IMR-90 (cell line): ENCODE results near the gene PTPRN2. TPM values are rescaled to one million over a fixed set of nuclear protein-coding genes. Genes with fewer than 3 reads are reported as not detected.

Experiments used
- ATAC-seq: fragments of 200-7000 bp; cut with Tn5 transposase; 2 replicates; pipeline ENCODE4 v1.9.1; 2020; ENCODE audit warnings: low read depth, mild to moderate bottlenecking, moderate library complexity
- BruUV-seq: library from RNA; stranded (reverse); fragments of 400-500 nt; replicated peaks from 2 replicates; lab custom pipeline; 2021; lab: Mats Ljungman, UMichigan
- CTCF ChIA-PET: fragments of 300-600 bp; formaldehyde crosslinking; extraction: SDS; loops from one replicate; lab custom pipeline; 2021; ENCODE audit warnings: antibody characterized with exemption; lab: Yijun Ruan, JAX
- POLR2A ChIA-PET: fragments of 300-600 bp; sonication (Branson Sonifier 250); formaldehyde crosslinking; loops from one replicate; lab custom pipeline; 2022; ENCODE audit warnings: antibody characterized with exemption; ENCODE audit not compliant: unreplicated experiment; lab: Charles Lee
- DNase-seq: peaks from one replicate; pipeline ENCODE4 v3.0.0; 2013
- H2AFZ ChIP-seq: replicated peaks from 2 replicates; pipeline ENCODE3; 2013; ENCODE audit warnings: low read length, mild to moderate bottlenecking; ENCODE audit not compliant: poor library complexity
- H2AK5ac ChIP-seq: 2 replicates; pipeline ENCODE4 v1.6.1; 2013; ENCODE audit warnings: low read depth, low read length, inconsistent platforms
- H2AK9ac ChIP-seq: replicated peaks from 2 replicates; pipeline ENCODE3; 2013; ENCODE audit warnings: mild to moderate bottlenecking, low read depth, low read length, moderate library complexity; ENCODE audit not compliant: poor library complexity
- H2BK120ac ChIP-seq: 2 replicates; pipeline ENCODE4 v1.6.1; 2013; ENCODE audit warnings: low read depth, low read length, inconsistent platforms
- H2BK15ac ChIP-seq: 3 replicates; pipeline ENCODE4 v1.6.1; 2013; ENCODE audit warnings: low read depth, low read length, inconsistent platforms
- H2BK20ac ChIP-seq: 2 replicates; pipeline ENCODE4 v1.6.1; 2013; ENCODE audit warnings: low read depth, mild to moderate bottlenecking, inconsistent platforms, low read length, moderate library complexity
- H2BK5ac ChIP-seq: 2 replicates; pipeline ENCODE4 v1.6.1; 2013; ENCODE audit warnings: mild to moderate bottlenecking, low read depth, low read length, inconsistent platforms; ENCODE audit not compliant: poor library complexity, severe bottlenecking
- H3K14ac ChIP-seq: replicated peaks from 2 replicates; pipeline ENCODE4 v1.6.1; 2013; ENCODE audit warnings: low read depth, low read length, inconsistent platforms
- H3K18ac ChIP-seq: 2 replicates; pipeline ENCODE4 v1.6.1; 2013; ENCODE audit warnings: low read depth, low read length, control low read depth
- H3K23ac ChIP-seq: 2 replicates; pipeline ENCODE4 v1.6.1; 2013; ENCODE audit warnings: low read depth, low read length, inconsistent platforms
- H3K27ac ChIP-seq: 2 replicates; pipeline ENCODE4 v1.5.1; 2013; ENCODE audit warnings: mild to moderate bottlenecking, control low read depth, low read length; ENCODE audit not compliant: insufficient read depth
- H3K27me3 ChIP-seq: 2 replicates; pipeline ENCODE4 v1.6.1; 2013; ENCODE audit warnings: low read length; ENCODE audit not compliant: control insufficient read depth, insufficient read depth
- H3K36me3 ChIP-seq: 2 replicates; pipeline ENCODE4 v1.6.1; 2013; ENCODE audit warnings: low read length, mixed read lengths; ENCODE audit not compliant: control insufficient read depth, insufficient read depth
- H3K4ac ChIP-seq: 2 replicates; pipeline ENCODE4 v1.6.1; 2013; ENCODE audit warnings: low read depth, low read length, inconsistent platforms
- H3K4me1 ChIP-seq: 2 replicates; pipeline ENCODE4 v1.6.1; 2013; ENCODE audit warnings: low read length, mixed read lengths; ENCODE audit not compliant: control insufficient read depth, insufficient read depth
- H3K4me2 ChIP-seq: 2 replicates; pipeline ENCODE4 v1.6.1; 2013; ENCODE audit warnings: low read depth, mild to moderate bottlenecking, control low read depth, low read length, moderate library complexity
- H3K4me3 ChIP-seq: 2 replicates; pipeline ENCODE4 v1.5.1; 2013; ENCODE audit warnings: low read depth, mild to moderate bottlenecking, control low read depth, low read length, moderate library complexity; ENCODE audit not compliant: insufficient read depth
- H3K56ac ChIP-seq: 2 replicates; pipeline ENCODE4 v1.6.1; 2013; ENCODE audit warnings: low read length, inconsistent platforms; ENCODE audit not compliant: insufficient read depth; ENCODE audit errors: extremely low read depth
- H3K79me1 ChIP-seq, 2 experiments: 2 replicates each; pipeline ENCODE4 v1.6.1; 2013; ENCODE audit warnings: low read length in 2 of 2, inconsistent platforms in 1 of 2, low read depth in 1 of 2
- H3K9ac ChIP-seq: 2 replicates; pipeline ENCODE4 v1.6.1; 2013; ENCODE audit warnings: low read depth, low read length, control low read depth
- H3K9me1 ChIP-seq: 2 replicates; pipeline ENCODE4 v1.6.1; 2013; ENCODE audit warnings: low read length, inconsistent platforms; ENCODE audit not compliant: insufficient read depth
- H3K9me3 ChIP-seq: 2 replicates; pipeline ENCODE4 v1.6.1; 2013; ENCODE audit warnings: low read length; ENCODE audit not compliant: control insufficient read depth, insufficient read depth
- H4K20me1 ChIP-seq: 2 replicates; pipeline ENCODE4 v1.6.1; 2013; ENCODE audit warnings: low read length, inconsistent platforms; ENCODE audit not compliant: insufficient read depth
- H4K5ac ChIP-seq: 2 replicates; pipeline ENCODE4 v1.6.1; 2013; ENCODE audit warnings: mild to moderate bottlenecking, low read depth, low read length, control low read depth
- H4K8ac ChIP-seq, 2 experiments: 2 replicates each; pipeline ENCODE4 v1.6.1; 2013; ENCODE audit warnings: low read depth in 2 of 2, low read length in 2 of 2, control low read depth in 1 of 2, inconsistent platforms in 1 of 2
- H4K91ac ChIP-seq: 2 replicates; pipeline ENCODE4 v1.6.1; 2013; ENCODE audit warnings: low read depth, low read length, inconsistent platforms; ENCODE audit not compliant: insufficient read depth
- BHLHE40 ChIP-seq: fragments of 150-350 bp; IDR thresholded peaks from 2 replicates; pipeline ENCODE4 v1.6.1; 2016; ENCODE audit warnings: mild to moderate bottlenecking, low read depth, low read length
- CEBPB ChIP-seq: IDR thresholded peaks from 2 replicates; pipeline ENCODE4 v1.6.1; 2012; ENCODE audit warnings: low read depth, low read length, improper control_type of control experiment
- CHD1 ChIP-seq: IDR thresholded peaks from 2 replicates; pipeline ENCODE4 v1.6.1; 2012; ENCODE audit warnings: low read depth, low read length, improper control_type of control experiment
- FOS ChIP-seq: fragments of 150-350 bp; IDR thresholded peaks from 2 replicates; pipeline ENCODE4 v1.6.1; 2016; ENCODE audit warnings: low read depth, low read length
- MAFK ChIP-seq: IDR thresholded peaks from 2 replicates; pipeline ENCODE4 v1.6.1; 2012; ENCODE audit warnings: low read depth, low read length, improper control_type of control experiment
- MAZ ChIP-seq: IDR thresholded peaks from 2 replicates; pipeline ENCODE4 v1.6.1; 2012; ENCODE audit warnings: low read depth, mild to moderate bottlenecking, low read length, improper control_type of control experiment, moderate library complexity, borderline replicate concordance
- MXI1 ChIP-seq: IDR thresholded peaks from 2 replicates; pipeline ENCODE4 v1.6.1; 2012; ENCODE audit warnings: low read depth, mild to moderate bottlenecking, low read length, moderate library complexity, borderline replicate concordance
- NFE2L2 ChIP-seq: fragments of 150-350 bp; IDR thresholded peaks from 2 replicates; pipeline ENCODE4 v1.6.1; 2016; ENCODE audit warnings: low read depth, mild to moderate bottlenecking, low read length
- POLR2A ChIP-seq: IDR thresholded peaks from 2 replicates; pipeline ENCODE4 v1.6.1; 2012; ENCODE audit warnings: mild to moderate bottlenecking, low read depth, low read length
- RCOR1 ChIP-seq: IDR thresholded peaks from 2 replicates; pipeline ENCODE4 v1.6.1; 2012; ENCODE audit warnings: mild to moderate bottlenecking, low read length, improper control_type of control experiment; ENCODE audit not compliant: insufficient replicate concordance
- RFX5 ChIP-seq: IDR thresholded peaks from 2 replicates; pipeline ENCODE4 v1.8.0; 2012; ENCODE audit warnings: low read depth, mild to moderate bottlenecking, low read length, moderate library complexity
- SMC3 ChIP-seq: fragments of 150-350 bp; IDR thresholded peaks from 2 replicates; pipeline ENCODE4 v1.6.1; 2016; ENCODE audit warnings: low read depth, mild to moderate bottlenecking, antibody characterized with exemption, low read length, moderate library complexity
- WGBS, 2 experiments: methylation state at CpG; one replicate each; pipeline versions ENCODE4 v1.1.5 to v1.1.7; 2013; ENCODE audit warnings: missing lambda C conversion rate in 2 of 2; ENCODE audit not compliant: insufficient read length in 1 of 2; ENCODE audit errors: extremely low coverage in 2 of 2; 5-methylcytosine and 5-hydroxymethylcytosine counted together
- dilution Hi-C: fragments of 300-500 bp; cut with HindIII; formaldehyde crosslinking; loops from one replicate; pipeline ENCODE4 v1.14.3; 2018; ENCODE audit warnings: low sequenced_read_pairs; ENCODE audit not compliant: unreplicated experiment
- in situ Hi-C: fragments of 300-500 bp; cut with MboI; formaldehyde crosslinking; loops from 3 replicates; pipeline ENCODE4 v1.14.3; 2019; ENCODE audit warnings: low sequenced_read_pairs, inconsistent platforms, mixed read lengths
- intact Hi-C: fragments of 100-400 bp; cut with micrococcal nuclease; formaldehyde crosslinking; loops from 2 replicates; pipeline ENCODE4 v1.10.0; 2022
- polyA plus RNA-seq, 3 experiments: library from polyadenylated mRNA; depleted of rRNA; stranded (reverse); fragments of >200 nt; gene quantifications; 2 replicates each; pipeline ENCODE4 v1.2.3, GENCODE V29; 2012; ENCODE audit warnings: low replicate concordance in 1 of 3
- total RNA-seq: library from RNA; depleted of rRNA; stranded (reverse); fragments of >200 nt; gene quantifications from 2 replicates; pipeline ENCODE4 v1.2.3, GENCODE V29; 2012
- TF ChIP-seq, protein P1 (sequence below): fragments of 150-350 bp; IDR thresholded peaks from 2 replicates; pipeline ENCODE4 v1.6.1; 2016; ENCODE audit warnings: low read depth, mild to moderate bottlenecking, low read length, moderate library complexity, borderline replicate concordance
- TF ChIP-seq, protein P2 (sequence below): fragments of 150-350 bp; IDR thresholded peaks from 2 replicates; pipeline ENCODE4 v1.6.1; 2017; ENCODE audit warnings: mild to moderate bottlenecking, antibody characterized with exemption, low read length, low read depth
- TF ChIP-seq, protein P3 (sequence below): conservative IDR thresholded peaks from 2 replicates; pipeline ENCODE4 v1.5.1; 2012; ENCODE audit warnings: mild to moderate bottlenecking, low read depth, low read length, improper control_type of control experiment

The PTPRN2 gene
- total and polyA plus RNA-seq, 2 of the 4 experiments (the other 2 are of a cell fraction), result 0.03 TPM; not detected in 1

DNA sequence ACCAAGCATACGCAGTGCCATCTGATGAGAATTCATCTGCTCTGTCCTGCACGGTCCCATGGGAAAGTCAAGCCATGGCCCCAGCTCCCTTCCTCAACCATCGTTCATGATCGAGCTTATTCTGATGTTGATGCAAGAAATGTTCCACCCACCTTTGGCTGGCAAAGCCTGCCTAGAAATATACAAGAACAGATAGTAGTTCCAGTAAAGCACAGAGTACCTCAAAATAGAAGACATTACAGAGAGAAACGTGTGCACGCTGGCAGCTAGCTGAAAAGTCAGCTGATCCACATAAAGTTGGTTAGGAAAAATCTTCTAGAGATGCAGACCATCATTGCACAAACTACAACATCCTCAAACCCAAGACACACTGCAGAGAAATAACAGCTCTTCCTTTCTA, 127.0 kb downstream of the PTPRN2 start:
- in situ Hi-C loops, result no loop called here
- Histone ChIP-seq H2BK120ac (no peak overlapping the region), H2AK5ac (no peak overlapping the region), H3K27me3 (no peaks in the 10 kb centered on the region), H3K36me3 (no peaks in the 10 kb centered on the region), H4K5ac (no peak overlapping the region), H2AFZ (no peak overlapping the region), H2BK5ac (no peak overlapping the region), H3K56ac (no peak overlapping the region), H2AK9ac (no peak overlapping the region), H3K4me3 (no peak overlapping the region), H3K9ac (no peak overlapping the region), H3K9me1 (no peaks in the 10 kb centered on the region), H3K9me3 (peaks cover 49% of the 10 kb centered on the region), H3K18ac (no peak overlapping the region), H3K4me1 (no peaks in the 10 kb centered on the region), H3K4me2 (no peak overlapping the region), H2BK15ac (no peak overlapping the region), H3K14ac (no peak overlapping the region), H3K23ac (no peak overlapping the region), H3K27ac (no peak overlapping the region), H3K4ac (no peak overlapping the region), H2BK20ac (no peak overlapping the region), H4K91ac (no peak overlapping the region), H4K20me1 (no peaks in the 10 kb centered on the region), H4K8ac (no peak overlapping the region), H3K79me1 (no peaks in the 10 kb centered on the region)
- ChIA-PET POLR2A (no interaction called here), CTCF (no interaction called here)
- dilution Hi-C loops, result no loop called here
- intact Hi-C loops, result no loop called here
- TF ChIP-seq, protein P1, sequence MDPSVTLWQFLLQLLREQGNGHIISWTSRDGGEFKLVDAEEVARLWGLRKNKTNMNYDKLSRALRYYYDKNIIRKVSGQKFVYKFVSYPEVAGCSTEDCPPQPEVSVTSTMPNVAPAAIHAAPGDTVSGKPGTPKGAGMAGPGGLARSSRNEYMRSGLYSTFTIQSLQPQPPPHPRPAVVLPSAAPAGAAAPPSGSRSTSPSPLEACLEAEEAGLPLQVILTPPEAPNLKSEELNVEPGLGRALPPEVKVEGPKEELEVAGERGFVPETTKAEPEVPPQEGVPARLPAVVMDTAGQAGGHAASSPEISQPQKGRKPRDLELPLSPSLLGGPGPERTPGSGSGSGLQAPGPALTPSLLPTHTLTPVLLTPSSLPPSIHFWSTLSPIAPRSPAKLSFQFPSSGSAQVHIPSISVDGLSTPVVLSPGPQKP, result no peak
- TF ChIP-seq FOS, result no peak
- TF ChIP-seq, protein P2, sequence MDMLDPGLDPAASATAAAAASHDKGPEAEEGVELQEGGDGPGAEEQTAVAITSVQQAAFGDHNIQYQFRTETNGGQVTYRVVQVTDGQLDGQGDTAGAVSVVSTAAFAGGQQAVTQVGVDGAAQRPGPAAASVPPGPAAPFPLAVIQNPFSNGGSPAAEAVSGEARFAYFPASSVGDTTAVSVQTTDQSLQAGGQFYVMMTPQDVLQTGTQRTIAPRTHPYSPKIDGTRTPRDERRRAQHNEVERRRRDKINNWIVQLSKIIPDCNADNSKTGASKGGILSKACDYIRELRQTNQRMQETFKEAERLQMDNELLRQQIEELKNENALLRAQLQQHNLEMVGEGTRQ, result no peak
- TF ChIP-seq RCOR1, result no peak
- TF ChIP-seq, protein P3, sequence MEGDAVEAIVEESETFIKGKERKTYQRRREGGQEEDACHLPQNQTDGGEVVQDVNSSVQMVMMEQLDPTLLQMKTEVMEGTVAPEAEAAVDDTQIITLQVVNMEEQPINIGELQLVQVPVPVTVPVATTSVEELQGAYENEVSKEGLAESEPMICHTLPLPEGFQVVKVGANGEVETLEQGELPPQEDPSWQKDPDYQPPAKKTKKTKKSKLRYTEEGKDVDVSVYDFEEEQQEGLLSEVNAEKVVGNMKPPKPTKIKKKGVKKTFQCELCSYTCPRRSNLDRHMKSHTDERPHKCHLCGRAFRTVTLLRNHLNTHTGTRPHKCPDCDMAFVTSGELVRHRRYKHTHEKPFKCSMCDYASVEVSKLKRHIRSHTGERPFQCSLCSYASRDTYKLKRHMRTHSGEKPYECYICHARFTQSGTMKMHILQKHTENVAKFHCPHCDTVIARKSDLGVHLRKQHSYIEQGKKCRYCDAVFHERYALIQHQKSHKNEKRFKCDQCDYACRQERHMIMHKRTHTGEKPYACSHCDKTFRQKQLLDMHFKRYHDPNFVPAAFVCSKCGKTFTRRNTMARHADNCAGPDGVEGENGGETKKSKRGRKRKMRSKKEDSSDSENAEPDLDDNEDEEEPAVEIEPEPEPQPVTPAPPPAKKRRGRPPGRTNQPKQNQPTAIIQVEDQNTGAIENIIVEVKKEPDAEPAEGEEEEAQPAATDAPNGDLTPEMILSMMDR, result no peak
- no peak for TF ChIP-seq BHLHE40
- TF ChIP-seq MXI1, result no peak
- no peak for TF ChIP-seq CHD1
- TF ChIP-seq MAFK, result no peak
- no peak for TF ChIP-seq SMC3
- TF ChIP-seq POLR2A, result no peak
- no peak for TF ChIP-seq CEBPB
- TF ChIP-seq NFE2L2, result no peak
- no peak for TF ChIP-seq MAZ
- TF ChIP-seq RFX5, result no peak
- no peak for DNase-seq
- ATAC-seq, result no peak
- no TSS peak for BruUV-seq
- no CpG with 5 or more reads among the region's 6 CpGs for WGBS, 2 experiments
